ENCODE data around the gene ZNF141. TPM values are rescaled to one million over a fixed set of nuclear protein-coding genes. Genes with fewer than 3 reads are reported as not detected.
"Not testable (repeated sequence)": the region's sequence is repeated elsewhere in the genome, so short reads cannot be mapped to it uniquely, and the experiment has no call there.

Gene ZNF141
- 10 to 100 TPM in 1 of 6 donors, 1 to 10 TPM in 5; 6.8 to 14.0 (median 8.3) TPM for total RNA-seq
- polyA plus RNA-seq = 1 to 10 TPM; 2.8 to 7.3 TPM

DNA sequence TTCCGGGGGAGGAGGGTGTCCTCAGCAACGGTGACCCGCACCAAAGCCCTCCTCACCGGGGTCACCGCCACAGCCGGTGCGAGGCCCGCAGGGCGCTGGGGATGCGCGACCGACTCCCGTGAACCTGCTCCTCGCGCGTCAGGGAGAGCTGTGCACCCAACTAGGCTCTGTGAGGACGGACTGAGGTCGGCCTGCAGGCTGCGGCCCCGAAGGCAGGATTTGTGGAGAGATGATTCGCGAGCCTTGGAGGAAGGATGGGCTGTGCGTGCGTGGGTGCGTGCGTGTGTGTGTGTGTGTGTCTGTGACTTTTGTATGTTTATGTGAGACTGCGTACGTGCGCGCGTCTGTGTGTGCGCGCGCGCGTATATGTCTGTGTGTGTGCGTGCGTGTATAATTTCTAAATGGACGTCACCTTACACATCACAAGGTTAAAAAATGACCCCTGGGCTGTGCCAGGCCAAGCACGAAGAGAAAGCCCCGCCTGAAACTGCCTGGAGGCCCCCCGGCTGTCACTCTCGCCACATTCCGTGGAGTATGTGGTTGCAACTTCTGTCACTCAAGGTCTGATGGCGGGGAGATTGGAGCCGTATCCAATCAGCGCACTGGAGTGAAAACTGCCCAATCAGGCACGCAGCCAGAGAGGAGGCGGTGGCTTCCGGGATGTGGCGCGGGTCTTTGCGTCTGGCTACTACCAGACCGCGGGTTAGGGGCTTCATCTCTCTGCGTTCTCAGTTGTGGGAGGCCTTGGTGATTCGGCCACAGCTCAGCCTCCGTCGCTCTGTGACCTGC lies at the start of gene ZNF141:
Gene ZNF141 (plus strand): TSS at position 672 of the 789 bp plus-strand sequence. CDS start 170 bp downstream, outside the sequence.
- 0% methylated on average over 58 to 59 of the region's 59 CpGs for WGBS, 2 donors
- H3K27ac ChIP-seq = peak within 1 kb of the TSS; percentile 76 to 93 (median 90)

GRCh38 chr4:288891-289290 lies 48.7 kb upstream of the ZNF141 start:
- intact Hi-C loops (cut with DNase I) = loop anchor here in 1 of 3 donors (10.0 kb wide), 1 partner anchor 746 kb away; no protein-coding TSS in a partner anchor
- Histone ChIP-seq H3K36me3 (no peaks in the 10 kb centered on the region), H3K9me3 (no peaks in the 10 kb centered on the region), H3K4me1 (no peaks in the 10 kb centered on the region), H3K4me3 (no peak overlapping the region), H3K27ac (no peak overlapping the region), H3K27me3 (no peaks in the 10 kb centered on the region)
- WGBS, 2 donors = 86 to 97% methylated on average over 2 of the region's 2 CpGs
- DNase-seq (no peak), ATAC-seq (no peak), FAIRE-seq (no peak)
- TF ChIP-seq CTCF (IDR thresholded peaks at IDR 0.05) = no peak

More for the DNA sequence above, at the start of gene ZNF141:
- H3K9me3 ChIP-seq = no peaks in the 10 kb centered on the region
- H3K4me3 ChIP-seq = peak within 1 kb of the TSS; percentile 43 to 93 (median 82)
- peak; percentile 98 for FAIRE-seq
- H3K36me3 ChIP-seq = no peaks in the 10 kb centered on the region
- DNase-seq = peak; percentile 90 to 97 (median 96)
- intact Hi-C loops (cut with DNase I) = no loop called here
- ATAC-seq = peak; percentile 94 to 98 (median 94)
- H3K4me1 ChIP-seq = peaks cover 0 to 3% (median 0%) of the 10 kb centered on the region in 3 donors
- no peaks in the 10 kb centered on the region for H3K27me3 ChIP-seq
- TF ChIP-seq CTCF (IDR thresholded peaks at IDR 0.05) = no peak

- no peak for TF ChIP-seq CTCF (IDR thresholded peaks at IDR 0.05)
- FAIRE-seq (no peak), ATAC-seq (no peak), DNase-seq (no peak)
- Histone ChIP-seq H3K27ac (no peak overlapping the region), H3K9me3 (no peaks in the 10 kb centered on the region), H3K4me1 (no peaks in the 10 kb centered on the region), H3K4me3 (no peak overlapping the region), H3K36me3 (no peaks in the 10 kb centered on the region), H3K27me3 (no peaks in the 10 kb centered on the region)
- intact Hi-C loops (cut with DNase I) = no loop called here
- 83 to 94% methylated on average over 3 of the region's 3 CpGs for WGBS, 2 donors
Observed at GRCh38 chr4:294732-295131, 42.9 kb upstream of the ZNF141 start.

DNA sequence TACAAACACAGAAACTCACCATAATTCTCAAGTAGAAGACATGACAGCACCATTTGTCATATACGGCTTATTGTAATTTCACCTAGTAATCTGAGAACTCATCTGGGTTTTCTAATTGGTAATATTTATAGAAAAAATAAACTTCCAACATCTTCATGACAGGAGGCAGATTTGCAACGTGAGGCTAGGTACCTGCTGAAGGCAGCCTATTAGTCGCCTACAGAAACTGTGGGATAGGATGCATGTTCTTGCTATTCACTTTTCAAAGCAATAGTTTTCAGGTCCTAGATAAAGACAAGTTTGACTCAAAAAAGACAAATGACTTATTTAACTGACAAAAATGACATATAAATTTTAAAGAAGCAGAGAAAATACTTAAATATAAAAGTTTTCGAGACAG lies 35.2 kb upstream of the ZNF141 start:
- no peak for FAIRE-seq
- no peak for DNase-seq
- Histone ChIP-seq H3K4me3 (no peak overlapping the region), H3K36me3 (no peaks in the 10 kb centered on the region), H3K27ac (no peak overlapping the region), H3K27me3 (no peaks in the 10 kb centered on the region), H3K9me3 (no peaks in the 10 kb centered on the region), H3K4me1 (no peaks in the 10 kb centered on the region)
- TF ChIP-seq CTCF (IDR thresholded peaks at IDR 0.05) = no peak
- ATAC-seq = no peak
- intact Hi-C loops (cut with DNase I) = no loop called here
- WGBS, 2 donors = 84 to 94% methylated on average over 4 of the region's 4 CpGs

GRCh38 chr4:304516-304915 lies 33.1 kb upstream of the ZNF141 start:
- not testable (repeated sequence) for H3K27ac ChIP-seq

More at GRCh38 chr4:304516-304915, 33.1 kb upstream of the ZNF141 start:
- DNase-seq; H3K4me1 ChIP-seq; FAIRE-seq; H3K36me3 ChIP-seq; H3K9me3 ChIP-seq; intact Hi-C loops (cut with DNase I); H3K27me3 ChIP-seq; ATAC-seq: not testable (repeated sequence)
- whole genome bisulfite sequencing, 2 donors = 7% methylated on average over 20 of the region's 20 CpGs
- H3K4me3 ChIP-seq = peak overlapping the region in 2 of 4 donors; percentile 36 to 39

Data from pancreas (tissue), 10 donors.